HUES6 (cell line): Measurements from ENCODE around the gene ACSF3.

ENCODE experiments used
- H3K27ac ChIP-seq: 2 replicates; pipeline ENCODE4 v1.7.0; 2013; ENCODE audit warnings: low read depth, mild to moderate bottlenecking, low read length, inconsistent platforms
- H3K27me3 ChIP-seq: 2 replicates; pipeline ENCODE4 v1.6.1; 2013; ENCODE audit warnings: low read length; ENCODE audit not compliant: control insufficient read depth, insufficient read depth
- H3K36me3 ChIP-seq: 2 replicates; pipeline ENCODE4 v1.6.1; 2013; ENCODE audit warnings: low read length; ENCODE audit not compliant: control insufficient read depth, insufficient read depth
- H3K4me1 ChIP-seq: 2 replicates; pipeline ENCODE4 v1.6.1; 2013; ENCODE audit warnings: low read length; ENCODE audit not compliant: control insufficient read depth, insufficient read depth
- H3K4me3 ChIP-seq: 2 replicates; pipeline ENCODE4 v1.5.1; 2013; ENCODE audit warnings: low read depth, low read length
- H3K9ac ChIP-seq: one replicate; pipeline ENCODE4 v1.6.1; 2013; ENCODE audit warnings: mild to moderate bottlenecking, low read length
- H3K9me3 ChIP-seq: 2 replicates; pipeline ENCODE4 v1.6.1; 2013; ENCODE audit warnings: low read depth, low read length; ENCODE audit not compliant: control insufficient read depth, insufficient read depth

The ACSF3 gene

GRCh38 chr16:89198417-89199240, 105.0 kb downstream of the ACSF3 start:
- Histone ChIP-seq H3K4me3 (no peak overlapping the region), H3K9me3 (no peaks in the 10 kb centered on the region), H3K4me1 (peaks cover 11% of the 10 kb centered on the region), H3K27me3 (peaks cover 64% of the 10 kb centered on the region), H3K36me3 (no peaks in the 10 kb centered on the region), H3K9ac (no peak overlapping the region), H3K27ac (no peak overlapping the region)

GRCh38 chr16:89199241-89200123, 105.8 kb downstream of the ACSF3 start:
- Histone ChIP-seq H3K36me3 (no peaks in the 10 kb centered on the region), H3K4me1 (peaks cover 11% of the 10 kb centered on the region), H3K9ac (no peak overlapping the region), H3K27ac (no peak overlapping the region), H3K9me3 (no peaks in the 10 kb centered on the region), H3K27me3 (peaks cover 64% of the 10 kb centered on the region), H3K4me3 (peak overlapping the region; percentile 81)

- Histone ChIP-seq H3K27me3 (peaks cover 67% of the 10 kb centered on the region), H3K4me3 (peak within 1 kb of the TSS; percentile 81), H3K36me3 (no peaks in the 10 kb centered on the region), H3K9me3 (no peaks in the 10 kb centered on the region), H3K9ac (peak within 1 kb of the TSS; percentile 43), H3K4me1 (peaks cover 11% of the 10 kb centered on the region), H3K27ac (no peak within 1 kb of the TSS)
Observed at GRCh38 chr16:89200124-89200849, 106.6 kb downstream of the ACSF3 start, which contains the start of gene SLC22A31. SLC22A31 (minus strand) TSS chr16:89200537; CDS start chr16:89200501, 36 bp downstream.

- H3K4me1 ChIP-seq, result peaks cover 11% of the 10 kb centered on the region
- peaks cover 67% of the 10 kb centered on the region for H3K27me3 ChIP-seq
Observed at GRCh38 chr16:89200850-89201411, 107.3 kb downstream of the ACSF3 start.

GRCh38 chr16:89201439-89202377, 108.1 kb downstream of the ACSF3 start:
- Histone ChIP-seq H3K4me1 (peaks cover 11% of the 10 kb centered on the region), H3K9ac (peak overlapping the region; percentile 43), H3K4me3 (peak overlapping the region; percentile 81), H3K9me3 (no peaks in the 10 kb centered on the region), H3K27ac (no peak overlapping the region), H3K27me3 (peaks cover 67% of the 10 kb centered on the region), H3K36me3 (no peaks in the 10 kb centered on the region)

More at GRCh38 chr16:89200850-89201411, 107.3 kb downstream of the ACSF3 start:
- peak overlapping the region; percentile 14 for H3K9ac ChIP-seq
- H3K36me3 ChIP-seq, result no peaks in the 10 kb centered on the region
- no peaks in the 10 kb centered on the region for H3K9me3 ChIP-seq
- no peak overlapping the region for H3K27ac ChIP-seq
- H3K4me3 ChIP-seq, result peak overlapping the region; percentile 81

GRCh38 chr16:89202422-89203215, 109.0 kb downstream of the ACSF3 start:
- Histone ChIP-seq H3K27me3 (peaks cover 67% of the 10 kb centered on the region), H3K36me3 (no peaks in the 10 kb centered on the region), H3K4me1 (peaks cover 11% of the 10 kb centered on the region), H3K9me3 (no peaks in the 10 kb centered on the region), H3K9ac (no peak overlapping the region), H3K27ac (no peak overlapping the region), H3K4me3 (peak overlapping the region; percentile 57)
